Cardiac septum (tissue), 1 donor: ENCODE results near the gene TMEM253. TPM values are rescaled to one million over a fixed set of nuclear protein-coding genes. Genes with fewer than 3 reads are reported as not detected.

Source experiments
- DNase-seq: peaks from one replicate; pipeline ENCODE4 v3.0.0-alpha.2; 2020; ENCODE audit warnings: low spot score
- intact Hi-C: fragments of 100-400 bp; cut with DNase I; formaldehyde crosslinking; loops from one replicate; pipeline ENCODE4 v1.14.0; 2022
- total RNA-seq: library from RNA; stranded (reverse); fragmentation: NEBNext Ultra II Directional; extraction: Animal tissue kit (Norgen Biotek cat#: 25700); gene quantifications from one replicate; pipeline ENCODE4 v1.2.1, GENCODE V29; 2021
- donor health status: DM: no; HTN: no; CAD: no.

TMEM253 gene
- total RNA-seq, 1 donor from 2014 or later: 0.48 TPM

DNA sequence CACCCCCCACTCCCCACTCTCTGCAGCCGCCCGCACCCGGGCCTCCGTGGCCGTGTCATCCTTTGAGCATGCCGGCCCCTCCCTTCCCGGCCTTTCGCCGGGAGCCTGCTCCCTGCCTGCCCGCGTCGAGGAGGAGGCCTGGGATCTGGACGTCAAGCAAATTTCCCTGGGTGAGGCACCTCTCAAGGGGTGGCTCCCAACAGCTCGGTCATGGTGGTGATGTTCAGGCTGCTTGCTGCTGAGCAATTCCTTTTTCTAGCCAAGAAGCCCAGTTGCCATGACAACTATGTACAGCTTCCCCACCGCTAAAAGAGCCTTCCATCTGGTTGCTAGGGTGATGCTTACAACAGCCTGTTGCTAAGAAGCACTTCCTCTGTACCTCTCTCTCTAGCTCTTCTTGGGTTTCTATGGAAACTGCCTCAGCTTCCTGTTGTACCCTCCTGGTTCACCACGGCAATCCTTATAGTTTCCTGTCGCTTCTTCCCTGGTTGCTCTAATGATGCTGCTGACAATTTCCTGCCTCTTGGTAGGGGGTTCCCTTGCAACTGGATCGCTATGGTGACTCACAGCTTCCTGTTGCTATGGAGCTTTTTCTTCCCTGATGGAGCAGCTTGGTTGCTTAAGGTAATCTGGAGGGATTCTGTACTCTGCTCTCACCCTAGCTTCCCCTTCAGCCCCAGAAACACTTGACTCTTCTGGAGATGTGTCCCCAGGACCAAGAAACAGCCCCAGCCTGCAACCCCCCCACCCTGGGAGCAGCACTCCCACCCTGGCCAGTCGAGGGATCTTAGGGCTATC lies 13.4 kb upstream of the TMEM253 start:
- DNase-seq: peak; percentile 76
- intact Hi-C loops: no loop called here

DNA sequence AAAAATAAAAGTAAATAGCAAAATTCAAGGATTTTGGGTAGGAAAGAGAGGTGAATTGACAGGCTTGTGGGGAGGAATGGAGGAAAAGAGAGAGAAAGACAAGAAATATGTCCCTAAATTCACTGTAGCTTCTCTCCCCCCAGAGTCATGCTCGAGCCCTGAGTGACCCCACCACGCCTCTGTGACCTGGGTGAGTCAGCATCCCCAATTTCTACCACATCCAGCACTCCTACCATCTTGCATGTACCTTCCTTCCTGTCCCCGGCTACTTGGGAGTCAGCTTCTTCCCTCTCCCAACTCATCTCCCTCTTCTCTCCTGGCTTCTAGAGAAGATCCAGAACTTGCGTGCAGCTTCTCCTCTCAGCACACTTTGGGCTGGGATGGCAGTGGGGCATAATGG lies 12.2 kb upstream of the TMEM253 start:
- intact Hi-C loops: no loop called here
- DNase-seq: no peak

DNA sequence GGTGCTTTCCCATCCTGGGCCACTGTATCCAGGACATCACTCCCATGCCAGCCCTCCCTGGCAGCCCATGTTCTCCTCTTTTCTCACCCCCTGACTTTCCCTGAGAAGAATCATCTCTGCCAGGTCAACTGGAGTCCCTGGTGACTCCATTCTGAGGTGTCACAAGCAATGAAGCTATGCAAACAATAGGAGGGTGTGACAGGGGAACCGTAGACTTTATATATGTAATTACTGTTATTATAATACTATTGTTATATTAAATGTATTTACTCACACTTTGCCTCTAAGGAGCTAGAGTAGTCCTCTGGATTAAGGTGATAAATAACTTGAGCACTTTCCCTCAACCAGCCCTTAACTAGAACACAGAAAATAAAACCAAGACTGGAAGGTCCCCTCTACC lies 11.6 kb upstream of the TMEM253 start:
- intact Hi-C loops: no loop called here
- no peak for DNase-seq

DNA sequence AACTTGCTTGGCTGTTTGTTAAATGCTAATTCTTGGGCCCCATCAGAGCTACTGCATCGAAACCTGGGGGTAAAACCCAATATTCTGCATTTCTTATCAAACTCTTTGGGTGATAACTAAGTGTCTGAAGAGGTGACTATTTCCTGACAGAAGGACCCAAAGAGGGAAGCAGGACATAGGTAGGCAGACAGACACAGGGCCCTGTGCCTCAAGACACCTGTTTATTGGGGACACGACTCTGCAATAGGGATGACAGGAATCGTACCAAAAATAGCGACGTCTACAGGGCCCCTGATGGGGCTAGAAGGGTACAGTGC lies 11.0 kb upstream of the TMEM253 start:
- intact Hi-C loops: loop anchor here (5.0 kb wide), 1 partner anchor 73 kb away; no protein-coding TSS in a partner anchor
- DNase-seq: no peak

DNA sequence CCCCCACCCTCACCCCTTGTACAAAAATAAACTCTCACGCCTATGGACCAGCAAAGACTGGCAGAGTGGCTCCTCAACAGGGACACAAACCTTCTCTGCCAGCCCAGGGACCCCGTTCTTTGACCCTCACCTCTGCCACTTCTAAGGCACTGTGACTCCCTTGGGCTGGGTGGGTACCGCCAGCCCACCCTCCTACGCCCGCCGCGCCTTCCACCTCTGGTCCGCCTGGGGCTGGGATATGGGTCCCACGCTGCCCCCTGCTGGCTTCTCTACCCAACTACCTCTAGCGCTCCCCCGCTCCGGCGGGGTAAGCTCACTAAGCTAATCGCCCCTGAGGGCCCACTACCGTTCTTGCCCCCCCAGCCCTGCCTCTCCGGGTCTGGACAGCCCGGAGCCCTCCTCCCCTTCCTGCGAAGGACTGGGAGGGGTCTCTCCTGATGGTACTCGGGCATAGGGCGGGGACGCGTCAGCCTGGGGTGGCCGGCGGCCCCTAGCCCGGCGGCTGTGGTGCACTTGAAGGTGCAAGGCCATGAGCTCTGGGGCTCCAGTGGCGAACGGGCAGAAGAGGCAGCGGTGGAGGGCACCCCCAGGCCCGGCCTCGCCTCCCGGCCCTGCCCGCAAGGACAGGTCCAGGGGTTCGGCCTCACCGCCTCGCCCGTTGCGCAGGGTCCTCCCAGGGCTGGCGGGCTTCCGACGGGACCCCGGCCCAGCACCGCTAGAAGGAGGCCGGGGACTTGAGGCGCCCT lies 10.5 kb upstream of the TMEM253 start:
- DNase-seq: no peak
- intact Hi-C loops: loop anchor here (5.0 kb wide), 1 partner anchor 73 kb away; no protein-coding TSS in a partner anchor

DNA sequence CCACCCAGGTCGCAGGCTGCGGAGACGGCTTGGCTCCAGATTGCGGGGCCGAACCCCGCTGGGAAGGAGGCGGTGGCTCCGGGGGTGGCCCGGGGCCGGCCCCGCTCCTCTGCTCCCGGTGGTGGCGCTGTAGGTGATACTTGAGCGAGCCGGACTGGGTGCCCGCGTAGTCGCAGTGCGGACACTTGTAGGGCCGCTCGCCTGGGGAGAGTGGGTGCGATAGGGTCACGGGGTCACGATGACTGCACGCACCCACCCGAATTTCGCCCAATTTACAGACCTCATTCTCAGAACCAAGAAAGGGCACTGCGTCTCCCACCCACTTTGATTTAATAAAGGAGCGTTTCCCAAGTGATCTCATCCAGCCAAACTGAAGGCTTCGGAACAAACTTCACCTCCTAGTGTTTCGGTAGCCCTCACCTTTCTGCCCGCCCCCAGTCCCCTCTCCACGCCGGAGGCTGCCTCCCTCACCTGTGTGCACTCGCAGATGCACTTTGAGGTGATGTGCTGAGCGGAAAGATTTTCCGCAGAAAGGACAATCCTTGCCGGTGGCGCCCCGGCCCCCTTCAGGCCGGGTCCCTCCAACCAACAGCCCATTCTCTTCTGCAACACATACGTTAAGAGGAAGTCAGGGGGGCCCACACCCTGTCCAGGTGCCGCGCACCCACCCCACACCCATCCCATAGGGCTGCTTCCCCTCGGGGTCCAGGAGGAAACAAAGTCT lies 9.8 kb upstream of the TMEM253 start:
- intact Hi-C loops: loop anchor here (5.0 kb wide), 1 partner anchor 74 kb away; no protein-coding TSS in a partner anchor
- no peak for DNase-seq

DNA sequence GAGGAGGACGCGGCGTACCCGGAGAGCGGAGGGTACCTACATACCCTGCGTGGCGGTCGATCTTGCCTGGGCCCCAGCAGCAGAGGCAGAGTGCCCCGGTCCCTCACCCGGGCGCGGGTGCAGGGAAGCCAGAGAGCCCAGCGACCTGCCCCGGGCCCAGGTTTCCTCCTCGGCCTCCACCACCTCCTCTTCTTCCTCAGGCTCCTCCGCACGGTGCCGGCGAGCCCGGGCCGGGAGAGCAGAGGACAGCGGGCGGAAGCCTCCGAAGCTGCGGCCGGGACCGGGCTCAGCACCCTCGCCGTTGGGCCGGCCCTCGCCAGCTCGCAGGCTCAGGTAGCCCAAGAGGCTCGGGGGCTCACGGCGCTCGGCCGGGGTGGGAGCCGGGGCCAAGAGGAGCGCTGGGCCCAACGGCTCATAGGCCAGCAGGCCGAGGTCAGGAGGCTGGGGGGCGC lies 9.0 kb upstream of the TMEM253 start:
- intact Hi-C loops: loop anchor here (2.0 to 5.0 kb wide), 3 partner anchors 15 to 75 kb away; partner anchors contain the start of gene ARHGEF40
- no peak for DNase-seq

DNA sequence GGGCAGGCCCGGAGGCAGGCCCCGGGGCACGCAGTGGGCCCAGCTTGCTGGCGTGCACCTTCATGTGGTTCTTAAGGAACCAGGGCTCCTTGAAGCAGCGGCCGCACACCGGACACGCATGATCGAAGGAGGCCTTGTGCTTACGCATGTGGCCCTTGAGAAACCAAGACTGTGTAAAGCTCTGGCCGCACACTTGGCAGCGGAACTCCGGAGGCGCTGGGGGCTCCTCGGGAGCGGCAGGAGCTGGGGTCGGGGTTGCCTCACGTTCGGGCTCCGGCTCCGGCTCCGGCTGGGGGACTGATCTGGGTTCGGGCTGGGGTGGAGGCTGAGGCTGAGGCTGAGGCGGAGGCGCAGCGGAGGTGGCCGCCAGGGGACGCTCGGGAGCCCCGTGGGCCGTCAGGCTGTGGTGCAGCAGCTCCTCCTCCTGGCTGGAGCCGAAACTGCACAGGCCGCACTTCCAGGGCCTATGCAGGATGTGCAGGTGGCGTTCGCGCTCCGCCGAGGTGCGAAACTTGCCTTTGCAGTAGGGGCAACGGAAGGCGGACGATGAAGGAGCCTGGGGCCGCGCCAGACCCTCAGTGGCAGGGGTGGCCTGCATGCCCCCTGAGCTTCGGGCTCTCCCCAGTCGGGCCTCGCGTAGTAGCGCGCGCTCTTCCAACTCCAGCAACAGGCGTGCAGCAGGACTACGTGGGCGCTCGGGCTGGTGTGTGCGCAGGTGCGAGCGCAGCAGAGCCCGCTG lies 8.4 kb upstream of the TMEM253 start:
- DNase-seq: peak; percentile 96
- intact Hi-C loops: loop anchor here (2.0 to 5.0 kb wide), 3 partner anchors 14 to 75 kb away; partner anchors contain the start of gene ARHGEF40

DNA sequence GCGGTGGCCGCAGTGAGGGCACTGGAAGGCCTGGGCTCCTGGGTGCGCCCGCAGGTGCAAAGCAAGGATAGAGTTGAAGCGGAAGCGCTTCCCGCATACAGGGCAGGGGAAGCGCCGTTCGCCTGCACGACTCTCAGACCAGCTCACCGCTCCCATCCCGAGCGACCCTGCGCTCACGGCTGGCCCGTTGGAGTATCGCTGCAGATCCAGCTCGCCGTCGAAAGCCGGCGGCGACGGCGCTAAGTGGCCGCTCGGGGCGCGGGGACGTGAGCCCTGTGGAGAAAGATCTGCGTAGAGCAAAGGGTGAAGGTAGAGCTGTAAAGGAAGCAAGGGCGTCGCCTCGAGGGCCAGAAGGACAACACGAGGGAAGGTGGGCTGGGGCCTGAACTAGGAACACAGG lies 7.8 kb upstream of the TMEM253 start:
- no peak for DNase-seq
- intact Hi-C loops: loop anchor here (2.0 to 5.0 kb wide), 3 partner anchors 14 to 76 kb away; partner anchors contain the start of gene ARHGEF40

DNA sequence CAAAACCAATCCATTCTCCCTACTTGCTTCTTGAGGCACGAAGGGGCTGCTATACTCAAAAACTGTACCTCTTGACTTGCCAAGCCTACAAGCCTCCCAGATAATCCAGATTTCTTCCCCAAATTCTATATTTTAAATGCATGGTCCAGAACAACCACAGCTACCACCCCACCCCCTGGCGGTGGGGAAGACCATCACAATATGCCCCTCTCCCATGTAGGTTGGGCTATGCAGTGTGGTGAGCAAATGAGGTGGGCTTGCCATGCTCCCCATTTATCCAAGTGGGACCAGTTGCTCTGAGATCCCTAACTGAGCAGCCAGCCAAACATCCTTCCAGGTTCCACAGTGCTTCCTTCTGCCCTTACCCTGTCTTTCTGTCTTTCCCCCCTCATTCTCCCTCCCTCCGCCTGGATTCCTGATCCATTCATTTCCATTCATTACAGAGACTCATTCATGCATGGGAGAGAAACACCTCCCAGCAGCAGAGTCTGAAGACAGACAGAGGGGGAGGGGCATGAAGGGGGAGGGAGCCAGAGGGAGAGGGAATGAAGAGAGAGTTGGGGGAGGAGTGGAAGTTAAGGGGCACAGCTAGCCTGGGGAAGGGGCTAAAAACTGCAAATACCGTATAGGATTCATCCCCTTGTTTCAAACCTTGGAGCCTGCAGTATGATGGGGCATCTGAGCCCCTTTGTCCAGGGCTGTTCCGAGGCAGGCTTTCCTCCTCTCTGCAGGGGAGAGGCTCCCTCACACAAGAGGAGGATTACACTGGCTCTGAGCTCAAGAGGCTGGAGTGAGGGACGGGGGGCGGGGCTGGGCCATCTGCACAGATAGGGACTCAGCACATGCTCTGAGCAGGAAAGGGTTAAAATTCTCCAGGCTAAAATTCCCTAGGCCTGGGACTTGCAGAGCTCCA lies 6.8 kb upstream of the TMEM253 start:
- intact Hi-C loops: loop anchor here (2.0 to 5.0 kb wide), 3 partner anchors 13 to 77 kb away; partner anchors contain the start of gene ARHGEF40
- DNase-seq: no peak

DNA sequence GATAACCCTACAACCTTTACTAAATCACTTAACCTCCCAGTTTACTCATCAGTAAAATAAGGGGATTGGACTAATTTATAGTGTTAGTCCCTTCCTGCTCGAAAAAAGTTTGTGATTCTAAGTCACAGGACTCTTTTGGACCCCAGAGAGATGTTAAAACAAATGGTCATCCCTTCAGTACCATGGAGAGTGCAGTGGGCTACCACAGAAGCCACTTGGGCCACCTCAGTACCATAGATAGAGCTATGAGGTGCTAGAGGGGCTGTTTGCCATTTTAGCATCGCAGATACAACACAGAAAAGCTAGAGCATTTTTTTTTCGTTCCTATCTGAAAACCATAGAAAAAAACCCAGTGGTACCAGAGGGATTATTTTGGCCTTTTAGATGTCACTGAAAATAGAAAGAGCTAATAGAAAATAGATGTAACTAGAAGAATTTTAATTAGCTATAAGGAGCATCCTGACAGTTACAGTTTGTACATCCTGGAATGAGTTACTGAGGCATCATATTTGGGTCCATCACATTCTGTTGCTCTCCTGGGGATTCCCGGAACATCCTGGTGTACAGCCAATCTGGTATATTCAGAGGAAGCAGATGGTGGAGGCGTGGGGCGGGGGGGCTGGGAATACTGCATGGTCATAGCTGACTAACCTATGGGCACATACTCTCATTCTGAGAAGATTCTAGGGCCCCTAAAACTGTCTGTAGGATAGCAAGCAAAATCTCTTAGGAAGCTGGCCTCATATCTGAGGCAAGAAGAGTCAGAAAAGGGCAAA lies 5.2 kb upstream of the TMEM253 start:
- DNase-seq: no peak
- intact Hi-C loops: no loop called here

DNA sequence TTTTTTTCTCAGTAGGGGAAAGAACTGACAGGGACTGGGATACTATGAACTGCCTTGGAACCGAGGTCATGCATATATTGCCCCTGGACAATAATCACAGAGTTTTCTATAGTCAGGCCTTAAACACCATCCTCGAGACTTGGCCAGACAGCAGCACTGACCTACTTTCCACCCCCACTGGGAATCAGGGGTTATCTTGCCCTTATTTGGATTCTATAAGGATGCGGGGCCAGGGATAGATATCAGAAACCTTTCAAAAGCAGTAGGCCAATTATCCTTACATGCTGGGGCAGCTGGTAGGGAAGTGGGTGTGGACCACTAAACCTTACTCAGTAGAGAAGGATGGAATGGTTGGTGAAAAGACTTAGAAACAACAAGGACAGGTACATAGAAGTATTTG lies 4.4 kb upstream of the TMEM253 start:
- intact Hi-C loops: no loop called here
- no peak for DNase-seq

DNA sequence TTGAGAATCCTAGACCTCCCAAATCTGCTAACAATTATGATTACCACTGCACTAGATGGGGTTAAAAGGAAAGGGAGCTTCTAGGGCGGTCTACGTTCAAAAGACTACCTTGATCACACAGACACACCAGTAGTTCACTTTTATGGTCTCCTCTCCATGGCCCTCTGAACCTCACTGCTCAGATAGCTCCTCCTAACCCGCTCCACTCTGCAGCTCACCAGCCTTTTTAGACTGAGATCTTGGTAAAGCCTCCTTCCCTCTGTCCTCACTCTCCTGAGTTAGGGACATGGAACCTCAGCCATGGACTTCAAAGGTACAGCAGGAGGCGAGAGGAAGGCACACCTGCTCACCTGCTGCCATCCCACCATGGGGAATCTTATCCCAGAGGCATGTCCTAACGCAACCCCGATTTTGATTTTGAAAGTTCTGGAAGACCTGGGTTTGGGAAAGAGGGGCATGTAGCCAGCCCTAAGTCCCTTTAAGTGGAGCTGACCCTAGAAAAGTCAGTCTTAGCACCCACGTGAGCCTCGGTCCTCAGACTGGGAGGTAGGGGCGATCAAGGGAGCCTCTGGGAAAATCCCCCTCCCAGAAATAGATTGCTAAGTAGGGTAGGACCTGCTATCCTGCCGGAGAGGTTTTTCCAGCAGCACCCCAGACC lies 3.8 kb upstream of the TMEM253 start:
- DNase-seq: no peak
- intact Hi-C loops: no loop called here

DNA sequence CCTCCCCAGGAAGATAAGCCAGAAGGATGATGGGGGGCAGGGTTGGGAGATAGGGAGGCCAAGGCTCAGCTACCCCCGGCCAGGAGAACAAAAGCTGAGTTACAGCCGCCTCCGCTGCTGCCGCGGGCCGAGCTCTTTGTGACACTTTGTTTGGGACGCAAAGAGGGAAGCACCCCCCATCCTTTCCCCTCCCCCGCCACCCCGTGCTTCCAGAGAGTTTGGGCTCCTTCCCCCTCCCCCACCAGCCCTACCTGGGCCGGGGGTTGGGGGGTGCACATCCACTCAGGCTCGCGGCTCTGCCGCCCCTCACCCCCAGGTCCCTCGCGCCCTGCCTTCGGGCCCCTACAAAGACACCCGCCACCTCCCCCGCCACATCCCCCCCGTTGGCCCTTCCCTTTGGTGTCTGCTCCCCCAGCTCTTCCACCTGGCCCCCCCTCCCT lies 3.2 kb upstream of the TMEM253 start:
- DNase-seq: no peak
- intact Hi-C loops: no loop called here

DNA sequence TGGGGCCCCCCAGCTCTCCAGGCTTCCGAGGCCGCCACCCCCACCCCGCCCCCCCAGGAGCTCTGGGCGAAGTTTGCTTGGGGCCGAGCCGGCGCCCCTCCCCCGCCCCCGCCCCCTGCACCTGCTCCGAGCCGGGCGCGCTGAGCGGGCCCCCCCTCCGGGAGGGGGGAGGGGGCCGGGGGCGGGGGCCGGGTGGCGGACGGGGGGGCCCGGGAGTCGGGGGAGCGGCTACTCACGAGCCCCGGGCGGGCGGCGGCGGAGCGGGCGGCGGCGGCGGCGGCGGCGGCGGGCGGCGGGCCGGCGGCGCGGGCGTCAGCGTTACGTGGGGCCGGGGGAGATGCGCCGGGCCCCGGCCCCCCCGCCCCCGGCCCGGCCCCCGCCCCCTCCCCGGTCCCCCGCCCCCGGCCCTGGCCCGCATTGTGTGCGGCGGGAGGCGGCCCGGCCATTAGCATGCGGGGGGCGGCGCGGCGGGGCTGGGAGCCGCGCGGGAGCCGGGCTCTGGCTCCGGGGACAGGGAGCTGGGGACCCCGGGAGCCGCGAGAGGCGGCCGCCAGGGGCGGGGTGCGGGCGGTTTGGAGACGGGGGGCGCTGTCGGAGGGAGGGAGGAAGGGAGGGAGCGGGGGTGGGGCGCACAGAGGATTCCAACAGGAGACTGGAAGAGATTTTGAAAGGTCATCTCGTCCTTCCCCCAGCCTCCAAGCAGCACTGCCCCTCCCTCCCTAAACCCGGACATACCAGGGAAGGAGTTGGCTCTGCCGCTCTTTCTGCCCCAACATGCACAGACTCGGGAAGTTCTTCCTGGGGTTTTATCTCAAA lies 2.6 kb upstream of the TMEM253 start, which contains the start of gene ZNF219:
Gene ZNF219, minus strand, starts transcription at position 580 of the 816 bp plus-strand sequence. CDS start 5,064 bp downstream, outside the sequence.
- intact Hi-C loops: no loop called here
- no peak for DNase-seq
